K562 (cell line): ENCODE measurements around the gene TNIP1. TPM values are rescaled to one million over a fixed set of nuclear protein-coding genes. Genes with fewer than 3 reads are reported as not detected.

Experiments
- BRCA1 ChIP-seq, 2 experiments: fragments of 450-650 bp in 1 of 2; sonication (generic) in 1 of 2; formaldehyde crosslinking in 1 of 2; IDR thresholded peaks; 2 replicates each; pipeline versions ENCODE4 v1.5.0 to v1.6.1; 2017 to 2020; ENCODE audit warnings: mild to moderate bottlenecking in 1 of 2, missing genetic modification reagents in 1 of 2
- C11orf30 ChIP-seq: fragments of 450-650 bp; IDR thresholded peaks from 2 replicates; pipeline ENCODE4 v1.6.1; 2016; ENCODE audit warnings: low read depth, mild to moderate bottlenecking
- ETV1 ChIP-seq: fragments of 450-650 bp; conservative IDR thresholded peaks from 2 replicates; pipeline ENCODE4 v1.6.1; 2016; ENCODE audit warnings: missing genetic modification characterization, control low read depth, low read depth, missing compliant biosample characterization
- MTA3 ChIP-seq: fragments of 450-650 bp; formaldehyde crosslinking; IDR thresholded peaks from 2 replicates; pipeline ENCODE4 v1.6.1; 2017; ENCODE audit warnings: mild to moderate bottlenecking, borderline replicate concordance
- NEUROD1 ChIP-seq: fragments of 150-350 bp; IDR thresholded peaks from 2 replicates; pipeline ENCODE4 v1.6.1; 2014; ENCODE audit warnings: borderline replicate concordance, low read length, low read depth; ENCODE audit not compliant: partially characterized antibody
- NFIC ChIP-seq: fragments of 450-650 bp; IDR thresholded peaks from 2 replicates; pipeline ENCODE4 v1.6.1; 2017; ENCODE audit warnings: mild to moderate bottlenecking, inconsistent platforms
- NKRF ChIP-seq: fragments of 450-650 bp; IDR thresholded peaks from 2 replicates; pipeline ENCODE4 v1.6.1; 2016; ENCODE audit warnings: borderline replicate concordance
- PCBP1 ChIP-seq: fragments of 200-400 bp; formaldehyde crosslinking; IDR thresholded peaks from 2 replicates; pipeline ENCODE4 v1.6.1; 2018; ENCODE audit warnings: mild to moderate bottlenecking, low read depth, low read length; ENCODE audit not compliant: poor library complexity, severe bottlenecking
- POLR2G ChIP-seq: fragments of 200-400 bp; formaldehyde crosslinking; IDR thresholded peaks from 2 replicates; pipeline ENCODE4 v1.6.1; 2017; ENCODE audit warnings: low read depth, mild to moderate bottlenecking, antibody characterized with exemption, low read length, moderate library complexity
- PPARD ChIP-seq: fragments of 250-450 bp; sonication (Bioruptor Pico); IDR thresholded peaks from 2 replicates; pipeline ENCODE4 v1.8.0; 2022; ENCODE audit warnings: inconsistent platforms, mild to moderate bottlenecking, moderate library complexity
- RAD51 ChIP-seq: fragments of 450-650 bp; IDR thresholded peaks from 2 replicates; pipeline ENCODE4 v1.7.1; 2016; ENCODE audit warnings: low read depth, mild to moderate bottlenecking, borderline replicate concordance
- RBM15 ChIP-seq: fragments of 200-400 bp; formaldehyde crosslinking; IDR thresholded peaks from 2 replicates; pipeline ENCODE4 v1.6.1; 2018; ENCODE audit warnings: mild to moderate bottlenecking, low read length, moderate library complexity; ENCODE audit not compliant: insufficient read depth
- RFX1 ChIP-seq: fragments of 450-650 bp; IDR thresholded peaks from 2 replicates; pipeline ENCODE4 v1.6.1; 2016; ENCODE audit warnings: mild to moderate bottlenecking, moderate library complexity
- SETDB1 ChIP-seq: IDR thresholded peaks from one replicate; pipeline ENCODE4 v1.6.1; 2012; ENCODE audit warnings: low read length, control low read depth, inconsistent platforms
- SIN3B ChIP-seq: fragments of 450-650 bp; IDR thresholded peaks from 2 replicates; pipeline ENCODE4 v1.6.1; 2017; ENCODE audit warnings: low read depth, mild to moderate bottlenecking, moderate library complexity
- ZBTB11 ChIP-seq, 3 experiments: fragments of 200-800 bp in 1 of 3; fragments of 250-450 bp in 1 of 3; fragments of 450-650 bp in 1 of 3; sonication (Bioruptor Pico) in 1 of 3; sonication (Bioruptor generic) in 1 of 3; formaldehyde crosslinking in 1 of 3; IDR thresholded peaks; 2 replicates each; pipeline versions ENCODE4 v1.6.1 to v1.8.0; 2016 to 2022; ENCODE audit warnings: mild to moderate bottlenecking in 2 of 3, missing genetic modification characterization in 2 of 3, missing compliant biosample characterization in 1 of 3, moderate library complexity in 1 of 3
- ZNF398 ChIP-seq: fragments of 250-450 bp; sonication (Bioruptor Pico); IDR thresholded peaks from 2 replicates; pipeline ENCODE4 v1.8.0; 2021; ENCODE audit warnings: moderate library complexity, mild to moderate bottlenecking, inconsistent platforms
- ZNF75A ChIP-seq: fragments of 450-650 bp; formaldehyde crosslinking; IDR thresholded peaks from 2 replicates; pipeline ENCODE4 v1.4.0; 2020; ENCODE audit warnings: mild to moderate bottlenecking
- polyA plus RNA-seq, 8 experiments: library from polyadenylated mRNA; depleted of rRNA in 4 of 8; stranded (reverse) in 5 of 8; unstranded in 3 of 8; fragments of >200 nt; fragmentation: Nextera tagmentation in 2 of 8; fragmentation: Illumina TruSeq in 1 of 8; extraction: Ambion mirVana in 2 of 8; extraction: Trizol in 1 of 8; gene quantifications; 2 replicates each; pipeline versions ENCODE4 v1.2.1 to v1.2.3, GENCODE V29; 2011 to 2014; ENCODE audit warnings: inconsistent platforms in 1 of 8, missing spikeins in 1 of 8
- total RNA-seq, 7 experiments: library from RNA; depleted of rRNA in 6 of 7; stranded (reverse); fragments of >200 nt in 6 of 7; fragmentation: Illumina TruSeq in 2 of 7; extraction: Trizol in 2 of 7; gene quantifications; 2 replicates each; pipeline versions ENCODE4 v1.2.1 to v1.2.3, GENCODE V29; 2011 to 2021; ENCODE audit warnings: low replicate concordance in 1 of 7
- TF ChIP-seq, protein P1 (sequence below): fragments of 450-650 bp; IDR thresholded peaks from one replicate; pipeline ENCODE4 v1.6.1; 2018; ENCODE audit warnings: mild to moderate bottlenecking, moderate library complexity; ENCODE audit not compliant: partially characterized antibody

Gene TNIP1
- total and polyA plus RNA-seq, 9 of the 15 experiments (the other 6 are each of a cell fraction or from before 2014, with no cell fraction given), result 0.46 to 41.0 (median 24.6) TPM

DNA sequence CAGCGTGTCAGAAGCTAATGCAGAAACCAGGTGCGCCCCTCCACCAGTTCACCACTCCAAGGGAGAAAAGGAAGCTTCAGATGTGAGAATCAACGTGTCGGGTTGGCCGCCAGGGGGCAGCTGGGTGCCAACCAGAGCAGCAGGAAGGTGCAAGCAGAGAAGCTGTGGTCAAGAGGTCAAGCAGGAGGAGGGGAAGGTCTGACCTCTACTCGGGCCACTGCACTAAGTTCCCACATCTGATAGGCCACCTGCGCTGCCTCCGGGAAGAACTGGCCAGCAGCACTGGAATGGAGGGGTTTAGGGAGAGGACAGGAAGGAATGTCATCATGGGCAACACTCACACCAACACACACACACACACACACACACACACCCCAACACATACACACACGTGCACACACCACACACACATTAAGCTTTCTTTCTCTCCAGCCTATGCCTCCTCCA, 45.4 kb upstream of the TNIP1 start (continued):
- TF ChIP-seq ZBTB11 (CRISPR knock-in tag; IDR thresholded peaks at IDR 0.05) (no peak), ZNF75A (CRISPR knock-in tag) (no peak), NFIC (peak; percentile 15; the same call in 1 of the 2 replicates), ZNF398 (CRISPR knock-in tag) (no peak), C11orf30 (no peak), BRCA1 (IDR thresholded peaks at IDR 0.05) (no peak), BRCA1 (CRISPR knock-in tag; IDR thresholded peaks at IDR 0.05) (no peak), ETV1 (tag) (peak; percentile 70), RAD51 (no peak; the same call in 1 of the 2 replicates), NKRF (no peak), RFX1 (no peak), POLR2G (no peak), RBM15 (no peak), SETDB1 (peak; percentile 91), SIN3B (no peak), PCBP1 (no peak), MTA3 (peak; percentile 70; the same call in 1 of the 2 replicates), NEUROD1 (no peak), PPARD (CRISPR knock-in tag) (no peak)
- TF ChIP-seq, protein P1, sequence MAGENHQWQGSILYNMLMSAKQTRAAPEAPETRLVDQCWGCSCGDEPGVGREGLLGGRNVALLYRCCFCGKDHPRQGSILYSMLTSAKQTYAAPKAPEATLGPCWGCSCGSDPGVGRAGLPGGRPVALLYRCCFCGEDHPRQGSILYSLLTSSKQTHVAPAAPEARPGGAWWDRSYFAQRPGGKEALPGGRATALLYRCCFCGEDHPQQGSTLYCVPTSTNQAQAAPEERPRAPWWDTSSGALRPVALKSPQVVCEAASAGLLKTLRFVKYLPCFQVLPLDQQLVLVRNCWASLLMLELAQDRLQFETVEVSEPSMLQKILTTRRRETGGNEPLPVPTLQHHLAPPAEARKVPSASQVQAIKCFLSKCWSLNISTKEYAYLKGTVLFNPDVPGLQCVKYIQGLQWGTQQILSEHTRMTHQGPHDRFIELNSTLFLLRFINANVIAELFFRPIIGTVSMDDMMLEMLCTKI, result no peak
